Right lobe of liver (tissue), 6 donors: Measurements from ENCODE around the gene CIAO3. TPM values are rescaled to one million over a fixed set of nuclear protein-coding genes. Genes with fewer than 3 reads are reported as not detected.

ENCODE experiments used
- ATAC-seq, 4 donors: fragments of 200-7000 bp; cut with Tn5 transposase; one replicate each; pipeline ENCODE4 v1.9.1; 2020; ENCODE audit warnings: mild to moderate bottlenecking in 4 of 4, moderate library complexity in 4 of 4
- DNase-seq, 3 donors: peaks; one replicate each; pipeline ENCODE4 v3.0.0-alpha.2; 2020
- H3K27ac ChIP-seq, 3 donors: fragments of 200-600 bp; one replicate each; pipeline ENCODE4 v1.8.0; 2022
- H3K27me3 ChIP-seq, 2 donors: fragments of 200-600 bp; one replicate each; pipeline ENCODE4 v1.8.0; 2022
- H3K36me3 ChIP-seq, 4 donors: fragments of 200-600 bp; sonication (generic) in 1 of 4; one replicate each; pipeline versions ENCODE4 v1.5.1 to v1.8.0; 2017 to 2022; ENCODE audit warnings: control low read depth in 1 of 4
- H3K4me1 ChIP-seq, 4 donors: fragments of 200-600 bp; sonication (generic) in 1 of 4; one replicate each; pipeline versions ENCODE4 v1.5.1 to v1.8.0; 2017 to 2022; ENCODE audit warnings: control low read depth in 1 of 4
- H3K4me3 ChIP-seq, 3 donors: fragments of 200-600 bp; one replicate each; pipeline ENCODE4 v1.8.0; 2022
- H3K9me3 ChIP-seq, 4 donors: fragments of 200-600 bp; sonication (generic) in 1 of 4; one replicate each; pipeline versions ENCODE4 v1.5.1 to v1.8.0; 2017 to 2022; ENCODE audit warnings: control low read depth in 1 of 4
- CTCF ChIP-seq, 4 donors: fragments of 200-600 bp in 3 of 4; fragments of 450-650 bp in 1 of 4; IDR thresholded peaks; one replicate each; pipeline versions ENCODE4 v1.5.1 to v1.8.0; 2016 to 2022; ENCODE audit warnings: antibody characterized with exemption in 4 of 4, mild to moderate bottlenecking in 2 of 4
- POLR2A ChIP-seq: fragments of 450-650 bp; IDR thresholded peaks from one replicate; pipeline ENCODE4 v1.6.1; 2017; ENCODE audit warnings: antibody characterized with exemption, mild to moderate bottlenecking
- WGBS: methylation state at CpG from one replicate; pipeline ENCODE4 v1.1.6; 2018; ENCODE audit warnings: low coverage, low lambda C conversion rate; ENCODE audit not compliant: insufficient coverage; ENCODE audit errors: missing lambda C conversion rate; 5-methylcytosine and 5-hydroxymethylcytosine counted together
- intact Hi-C, 2 donors: fragments of 100-400 bp; cut with DNase I; formaldehyde crosslinking; loops; one replicate each; pipeline versions ENCODE4 v1.11.2 to v1.14.1; 2022
- total RNA-seq, 6 experiments: library from RNA; depleted of rRNA in 2 of 6; stranded (reverse); fragments of >200 nt in 2 of 6; fragmentation: NEBNext Ultra II Directional in 3 of 6; extraction: Animal tissue kit (Norgen Biotek cat#: 25700) in 3 of 6; gene quantifications; one replicate each; pipeline versions ENCODE4 v1.1.0 to v1.2.4, GENCODE V29; 2016 to 2023
- donor health status: DM: no; HTN: yes; CAD: no.
- donor health status: DM: no; HTN: no; CAD: no.
- donor health status: DM: no; HTN: no; CAD: no.
- donor health status: DM: no; HTN: yes; CAD: no.
- donor health status: DM: no; HTN: yes; CAD: no.

The CIAO3 gene
- total RNA-seq, 6 experiments from 2014 or later = 11.9 to 26.1 (median 17.3) TPM

- WGBS = 15% methylated on average over 5 of the region's 17 CpGs
- intact Hi-C loops = loop anchor here in 1 of 2 donors (5.0 kb wide), 1 partner anchor 76 kb away; the partner anchor contains the start of gene FBXL16
- H3K27ac ChIP-seq = no peak overlapping the region
Measured at GRCh38 chr16:783404-784161, 42.8 kb upstream of the CIAO3 start.

GRCh38 chr16:782766-783403 lies 42.1 kb upstream of the CIAO3 start:
- intact Hi-C loops = loop anchor here in 1 of 2 donors (5.0 kb wide), 1 partner anchor 76 kb away; the partner anchor contains the start of gene FBXL16
- Histone ChIP-seq H3K27me3 (no peaks in the 10 kb centered on the region), H3K4me1 (peaks cover 0 to 9% (median 0%) of the 10 kb centered on the region in 4 donors), H3K27ac (no peak overlapping the region), H3K9me3 (no peaks in the 10 kb centered on the region), H3K36me3 (no peaks in the 10 kb centered on the region), H3K4me3 (no peak overlapping the region)
- DNase-seq = no peak
- TF ChIP-seq CTCF (IDR thresholded peaks at IDR 0.05) = no peak
- no peak for TF ChIP-seq POLR2A
- no peak for ATAC-seq
- WGBS = no CpG with 5 or more reads among the region's 36 CpGs

More at GRCh38 chr16:783404-784161, 42.8 kb upstream of the CIAO3 start:
- DNase-seq (no peak), ATAC-seq (no peak)
- TF ChIP-seq POLR2A (no peak), CTCF (IDR thresholded peaks at IDR 0.05) (no peak)
- H3K27me3 ChIP-seq = no peaks in the 10 kb centered on the region
- H3K9me3 ChIP-seq = no peaks in the 10 kb centered on the region
- no peak overlapping the region for H3K4me3 ChIP-seq
- H3K4me1 ChIP-seq = peaks cover 0 to 9% (median 0%) of the 10 kb centered on the region in 4 donors
- no peaks in the 10 kb centered on the region for H3K36me3 ChIP-seq

GRCh38 chr16:782258-782657 lies 41.5 kb upstream of the CIAO3 start:
- ATAC-seq (no peak), DNase-seq (no peak)
- Histone ChIP-seq H3K36me3 (no peaks in the 10 kb centered on the region), H3K27me3 (no peaks in the 10 kb centered on the region), H3K9me3 (no peaks in the 10 kb centered on the region), H3K4me1 (peaks cover 0 to 3% (median 0%) of the 10 kb centered on the region in 4 donors), H3K27ac (no peak overlapping the region), H3K4me3 (no peak overlapping the region)
- TF ChIP-seq CTCF (IDR thresholded peaks at IDR 0.05) (no peak), POLR2A (no peak)
- intact Hi-C loops = loop anchor here in 1 of 2 donors (5.0 kb wide), 1 partner anchor 75 kb away; the partner anchor contains the start of gene FBXL16
- WGBS = no CpG with 5 or more reads among the region's 6 CpGs

- Histone ChIP-seq H3K4me3 (no peak overlapping the region), H3K36me3 (no peaks in the 10 kb centered on the region), H3K27me3 (no peaks in the 10 kb centered on the region), H3K9me3 (no peaks in the 10 kb centered on the region), H3K27ac (no peak overlapping the region), H3K4me1 (no peaks in the 10 kb centered on the region)
- ATAC-seq (no peak), DNase-seq (no peak)
- 47% methylated on average over 7 of the region's 19 CpGs for WGBS
- intact Hi-C loops = loop anchor here in 1 of 2 donors (5.0 kb wide), 1 partner anchor 74 kb away; the partner anchor contains the start of gene FBXL16
- no peak for TF ChIP-seq CTCF (IDR thresholded peaks at IDR 0.05)
Measured at GRCh38 chr16:781346-782010, 40.7 kb upstream of the CIAO3 start.
